ENCODE data around the gene NAALADL2. TPM values are rescaled to one million over a fixed set of nuclear protein-coding genes. Genes with fewer than 3 reads are reported as not detected.

Gene NAALADL2
- total and polyA plus RNA-seq, 2 of the 8 experiments (the other 6 are each of a cell fraction or from before 2014, with no cell fraction given), result 0.12 to 0.22 TPM

DNA sequence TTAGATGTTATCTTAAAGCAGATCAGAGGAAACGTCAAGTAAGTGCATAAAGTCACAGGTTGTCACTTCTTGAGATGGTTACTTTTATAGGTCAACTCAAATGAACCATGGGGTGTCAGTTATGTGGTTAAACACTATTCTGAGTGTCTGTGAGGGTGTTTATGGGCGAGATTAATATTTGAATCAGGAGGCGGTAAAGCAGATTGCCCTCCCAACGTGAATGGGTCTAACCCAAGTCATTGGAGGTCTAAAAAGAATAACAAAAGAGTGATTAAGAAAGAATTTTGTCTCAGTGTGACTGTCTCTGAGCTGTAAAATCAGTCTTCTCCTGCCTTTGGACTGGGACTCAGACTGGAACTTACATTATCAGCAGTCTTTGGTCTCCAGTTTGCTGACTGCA is 977.5 kb downstream of the NAALADL2 start:
- Histone ChIP-seq H3K14ac (ENCODE audit: insufficient read length) (no peak overlapping the region), H3K4me3 (ENCODE audit: extremely low read depth in 1 of 4, insufficient read depth in 2 of 4, low read depth in 3 of 4, low read length in 4 of 4) (no peak overlapping the region), H3K18ac (ENCODE audit: extremely low read depth, low read length) (peak overlapping the region; percentile 52), H4K5ac (ENCODE audit: insufficient read length, low read depth, low read length) (no peak overlapping the region), H2BK12ac (ENCODE audit: low read depth, low read length) (no peak overlapping the region), H3K27me3 (replicated peaks in 1 of 4; ENCODE audit: control insufficient read depth in 3 of 4, extremely low read depth in 1 of 4, insufficient read depth in 3 of 4, low read length in 3 of 4) (no peaks in the 10 kb centered on the region), H3K23ac (ENCODE audit: insufficient read length) (no peak overlapping the region), H3K4me2 (ENCODE audit: insufficient read depth in 1 of 2, low read depth in 2 of 2, low read length in 2 of 2) (peak overlapping the region; percentile 23 to 53; a peak in 2 of 4 replicates), H2AFZ (ENCODE audit: low read length) (peak overlapping the region; percentile 38; the same call in 1 of the 2 replicates), H2AK5ac (ENCODE audit: low read depth, low read length) (no peak overlapping the region), H3K27ac (ENCODE audit: low read depth, low read length) (no peak overlapping the region), H3K9me3 (ENCODE audit: insufficient read depth in 2 of 2, low read depth in 1 of 2, low read length in 1 of 2) (no peaks in the 10 kb centered on the region), H3K4me1 (replicated peaks in 1 of 4; ENCODE audit: control insufficient read depth in 3 of 4, insufficient read depth in 4 of 4, low read length in 3 of 4) (peaks cover 1 to 9% (median 3%) of the 10 kb centered on the region in 4 experiments; a peak in 3 of 7 replicates), H4K8ac (ENCODE audit: extremely low read depth, insufficient read depth, low read length) (no peak overlapping the region), H3K79me2 (ENCODE audit: control insufficient read depth in 1 of 2, insufficient read depth in 2 of 2, low read length in 2 of 2) (no peaks in the 10 kb centered on the region), H2BK15ac (ENCODE audit: low read length) (no peak overlapping the region), H3K79me1 (ENCODE audit: low read depth, low read length) (no peaks in the 10 kb centered on the region), H2BK20ac (ENCODE audit: low read length) (peak overlapping the region; percentile 94), H3K23me2 (ENCODE audit: low read depth, low read length) (no peaks in the 10 kb centered on the region), H3K36me3 (ENCODE audit: control insufficient read depth in 2 of 4, insufficient read depth in 4 of 4, low read length in 3 of 4) (no peaks in the 10 kb centered on the region), H4K20me1 (replicated peaks in 1 of 2; ENCODE audit: control insufficient read depth in 1 of 2, insufficient read depth in 2 of 2, low read length in 2 of 2) (no peaks in the 10 kb centered on the region), H3K56ac (replicated peaks; ENCODE audit: insufficient read length, low read depth, low read length) (no peak overlapping the region), H2BK5ac (ENCODE audit: low read depth, low read length) (peak overlapping the region; percentile 89; the same call in 1 of the 2 replicates), H4K91ac (replicated peaks; ENCODE audit: insufficient read length, low read length) (peak overlapping the region; percentile 62), H3K4ac (replicated peaks; ENCODE audit: insufficient read length, low read depth, low read length) (peak overlapping the region; percentile 87), H2BK120ac (replicated peaks; ENCODE audit: low read depth, low read length) (peak overlapping the region; percentile 24), H3K9ac (replicated peaks in 1 of 4; ENCODE audit: extremely low read depth in 1 of 4, low read depth in 3 of 4, low read length in 3 of 4) (no peak overlapping the region)
- CTCF ChIA-PET (ENCODE audit: partially characterized antibody), result no interaction called here
- no peak for FAIRE-seq
- POLR2A ChIA-PET (ENCODE audit: partially characterized antibody), result no interaction called here
- DNase-seq (ENCODE audit: low read depth in 1 of 2, low spot score in 2 of 2), result no peak
- WGBS, 2 experiments (ENCODE audit: extremely low coverage in 1 of 2, insufficient coverage in 1 of 2, insufficient read length in 1 of 2, insufficient replicate concordance in 2 of 2, low coverage in 1 of 2, low lambda C conversion rate in 2 of 2, missing lambda C conversion rate in 1 of 2), result 43% methylated on average over 4 of the region's 4 CpGs; no CpG with 5 or more reads in 1 of the 2 experiments
- TF ChIP-seq USF2 (IDR thresholded peaks at IDR 0.05; ENCODE audit: low read length) (no peak), SIRT6 (IDR thresholded peaks at IDR 0.05; ENCODE audit: low read length) (no peak), JUND (IDR thresholded peaks at IDR 0.05; ENCODE audit: low read length) (no peak), RXRA (IDR thresholded peaks at IDR 0.05; ENCODE audit: insufficient read depth, low read depth, low read length) (no peak), CREB1 (IDR thresholded peaks at IDR 0.05) (no peak), TEAD4 (IDR thresholded peaks at IDR 0.05; ENCODE audit: low read depth, low read length) (no peak), FOSL1 (IDR thresholded peaks at IDR 0.05; ENCODE audit: insufficient read depth, low read depth, low read length) (no peak), MAFK (IDR thresholded peaks at IDR 0.05; ENCODE audit: low read depth, low read length) (no peak), JUN (IDR thresholded peaks at IDR 0.05; ENCODE audit: low read depth, low read length) (no peak)
- TF ChIP-seq, protein P1, sequence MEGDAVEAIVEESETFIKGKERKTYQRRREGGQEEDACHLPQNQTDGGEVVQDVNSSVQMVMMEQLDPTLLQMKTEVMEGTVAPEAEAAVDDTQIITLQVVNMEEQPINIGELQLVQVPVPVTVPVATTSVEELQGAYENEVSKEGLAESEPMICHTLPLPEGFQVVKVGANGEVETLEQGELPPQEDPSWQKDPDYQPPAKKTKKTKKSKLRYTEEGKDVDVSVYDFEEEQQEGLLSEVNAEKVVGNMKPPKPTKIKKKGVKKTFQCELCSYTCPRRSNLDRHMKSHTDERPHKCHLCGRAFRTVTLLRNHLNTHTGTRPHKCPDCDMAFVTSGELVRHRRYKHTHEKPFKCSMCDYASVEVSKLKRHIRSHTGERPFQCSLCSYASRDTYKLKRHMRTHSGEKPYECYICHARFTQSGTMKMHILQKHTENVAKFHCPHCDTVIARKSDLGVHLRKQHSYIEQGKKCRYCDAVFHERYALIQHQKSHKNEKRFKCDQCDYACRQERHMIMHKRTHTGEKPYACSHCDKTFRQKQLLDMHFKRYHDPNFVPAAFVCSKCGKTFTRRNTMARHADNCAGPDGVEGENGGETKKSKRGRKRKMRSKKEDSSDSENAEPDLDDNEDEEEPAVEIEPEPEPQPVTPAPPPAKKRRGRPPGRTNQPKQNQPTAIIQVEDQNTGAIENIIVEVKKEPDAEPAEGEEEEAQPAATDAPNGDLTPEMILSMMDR (IDR thresholded peaks at IDR 0.05; ENCODE audit: control extremely low read depth in 1 of 3, insufficient read depth in 1 of 3, low read depth in 1 of 3, low read length in 3 of 3), result no peak
- TF ChIP-seq, protein P2, sequence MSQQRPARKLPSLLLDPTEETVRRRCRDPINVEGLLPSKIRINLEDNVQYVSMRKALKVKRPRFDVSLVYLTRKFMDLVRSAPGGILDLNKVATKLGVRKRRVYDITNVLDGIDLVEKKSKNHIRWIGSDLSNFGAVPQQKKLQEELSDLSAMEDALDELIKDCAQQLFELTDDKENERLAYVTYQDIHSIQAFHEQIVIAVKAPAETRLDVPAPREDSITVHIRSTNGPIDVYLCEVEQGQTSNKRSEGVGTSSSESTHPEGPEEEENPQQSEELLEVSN (IDR thresholded peaks at IDR 0.05), result no peak
